GM12892 (cell line): ENCODE measurements around the gene TMEM229A.
A peak's percentile ranks its signal among the peaks of the same experiment; 100 is the strongest.
"Not testable (repeated sequence)": the region's sequence is repeated elsewhere in the genome, so short reads cannot be mapped to it uniquely, and the experiment has no call there.

Source experiments
- DNase-seq: peaks from one replicate; pipeline ENCODE4 v3.0.0; 2011; ENCODE audit not compliant: insufficient read length
- FAIRE-seq: peaks from 2 replicates; lab custom pipeline; 2011; peaks lifted over from hg19 to GRCh38; lab: Jason Lieb, UNC
- POLR2A ChIP-seq: IDR thresholded peaks from 2 replicates; pipeline ENCODE4 v1.6.1; 2011; ENCODE audit warnings: low read depth, low read length, control low read depth
- POLR2AphosphoS5 ChIP-seq: IDR thresholded peaks from 2 replicates; pipeline ENCODE4 v1.6.1; 2011; ENCODE audit warnings: low read depth, low read length, control low read depth
- TAF1 ChIP-seq: IDR thresholded peaks from 2 replicates; pipeline ENCODE4 v1.6.1; 2011; ENCODE audit warnings: low read depth, mild to moderate bottlenecking, control low read depth, low read length, borderline replicate concordance

TMEM229A gene

DNA sequence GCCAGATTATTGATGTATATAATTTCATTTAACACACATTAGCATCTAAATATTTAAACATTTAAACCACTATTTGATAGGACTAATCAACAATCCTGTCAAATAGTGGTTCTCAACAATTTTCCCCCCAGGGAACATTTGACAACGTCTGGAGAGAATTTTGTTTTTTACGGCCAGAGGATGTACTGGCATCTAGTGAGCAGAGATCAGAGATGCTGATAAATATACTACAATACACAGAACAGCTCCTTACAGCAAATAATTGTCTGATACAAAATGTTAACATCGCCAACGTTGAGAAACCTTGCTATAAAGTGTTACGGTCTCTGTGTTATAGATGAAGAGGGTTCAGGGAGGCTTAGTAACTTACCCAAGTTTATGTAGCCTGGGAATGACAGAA lies 25.0 kb upstream of the TMEM229A start:
- DNase-seq (no peak), FAIRE-seq (no peak)
- no peak for TF ChIP-seq POLR2A
- no peak for TF ChIP-seq POLR2AphosphoS5
- TF ChIP-seq TAF1, result no peak

DNA sequence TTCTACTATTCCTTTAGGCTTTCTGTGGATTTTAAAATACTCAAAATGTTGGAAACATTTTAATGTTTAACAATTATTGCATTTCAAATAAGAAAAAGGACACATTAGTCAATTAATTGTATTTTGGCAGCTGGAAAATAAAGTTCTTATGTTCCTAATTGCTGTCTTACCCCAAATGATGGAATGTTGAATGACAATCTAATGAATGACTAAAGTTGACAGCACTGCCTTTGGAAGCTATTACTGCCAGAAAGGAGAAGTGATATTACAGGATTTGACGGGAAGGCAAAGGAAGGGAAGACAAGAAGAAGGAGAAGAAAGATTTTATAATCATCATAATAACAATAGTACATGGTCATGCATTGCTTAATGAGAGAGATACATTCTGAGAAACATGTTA lies 23.4 kb upstream of the TMEM229A start:
- TF ChIP-seq TAF1, result no peak
- no peak for TF ChIP-seq POLR2A
- no peak for TF ChIP-seq POLR2AphosphoS5
- DNase-seq, result no peak
- no peak for FAIRE-seq

DNA sequence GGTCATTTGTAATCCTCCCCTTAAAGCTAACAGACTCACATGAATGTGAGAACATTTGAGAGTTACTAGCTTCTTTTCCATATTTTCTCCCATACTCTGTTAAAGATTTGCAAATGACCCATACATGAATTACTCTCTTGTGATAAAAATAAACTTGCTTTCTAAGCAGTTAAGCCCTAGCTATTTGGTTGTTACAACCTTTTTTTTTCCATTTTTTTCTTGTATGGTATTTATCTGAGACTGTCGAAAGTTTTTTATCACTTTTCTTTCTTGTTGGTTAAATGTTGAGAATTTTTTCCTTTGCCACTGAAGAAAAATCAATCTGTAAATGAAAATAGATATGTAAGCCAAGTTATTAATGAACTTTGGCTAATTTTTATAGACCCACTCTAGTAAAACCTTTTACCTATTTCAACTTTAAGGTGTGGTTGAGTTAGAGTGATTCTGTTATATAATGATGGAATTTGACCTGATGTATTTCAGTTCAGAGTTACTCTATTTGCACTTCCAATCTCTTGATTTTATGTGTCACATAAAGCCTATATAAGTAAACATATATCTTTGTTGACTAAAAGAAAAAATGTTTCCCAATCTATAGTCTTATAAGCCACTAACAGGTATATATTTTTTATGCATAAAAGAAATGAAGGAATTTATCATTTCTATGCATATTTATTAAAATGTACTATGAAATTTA lies 19.0 kb upstream of the TMEM229A start:
- TF ChIP-seq POLR2A, result no peak
- no peak for TF ChIP-seq POLR2AphosphoS5
- no peak for TF ChIP-seq TAF1
- FAIRE-seq (no peak), DNase-seq (no peak)

DNA sequence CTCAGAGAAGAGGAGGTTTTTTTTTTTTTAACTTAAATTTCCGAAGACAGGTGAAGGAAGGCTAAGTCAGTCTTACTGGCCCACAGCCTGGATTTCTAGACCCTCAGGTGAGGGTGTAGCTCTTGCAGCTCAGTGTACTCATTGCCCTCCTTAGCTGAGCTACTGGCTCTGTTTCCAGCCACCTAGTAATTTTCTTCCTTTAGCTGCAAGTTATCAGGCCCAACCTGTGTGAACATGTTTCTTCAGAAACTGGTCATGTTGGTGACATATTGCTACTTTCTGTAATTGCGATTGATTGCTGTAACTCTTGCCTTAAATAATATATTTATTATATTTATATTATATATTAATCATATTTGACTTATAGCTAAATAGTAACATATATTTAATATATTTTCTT lies 10.0 kb upstream of the TMEM229A start:
- DNase-seq (no peak), FAIRE-seq (no peak)
- TF ChIP-seq POLR2AphosphoS5 (no peak), TAF1 (no peak), POLR2A (no peak)

DNA sequence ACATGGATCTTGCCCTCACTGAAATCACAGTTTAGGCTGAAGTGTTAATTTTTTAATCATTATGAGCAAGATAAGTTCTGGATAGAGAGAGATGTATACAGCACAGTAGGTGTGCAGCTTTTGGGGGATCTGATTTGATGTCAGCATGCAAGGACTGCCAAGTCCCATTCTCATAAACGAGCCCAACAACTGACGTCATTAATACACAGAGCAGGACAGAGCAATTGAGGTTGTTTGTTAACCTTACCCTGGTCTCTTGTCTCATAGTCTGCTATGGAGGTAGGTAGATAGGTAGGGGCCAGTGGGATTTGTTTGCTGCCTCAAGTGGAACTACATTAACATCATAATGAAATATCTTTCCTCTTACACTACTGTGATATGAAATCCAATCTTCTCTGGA lies 8.6 kb upstream of the TMEM229A start:
- FAIRE-seq (no peak), DNase-seq (no peak)
- TF ChIP-seq TAF1, result no peak
- no peak for TF ChIP-seq POLR2AphosphoS5
- no peak for TF ChIP-seq POLR2A

DNA sequence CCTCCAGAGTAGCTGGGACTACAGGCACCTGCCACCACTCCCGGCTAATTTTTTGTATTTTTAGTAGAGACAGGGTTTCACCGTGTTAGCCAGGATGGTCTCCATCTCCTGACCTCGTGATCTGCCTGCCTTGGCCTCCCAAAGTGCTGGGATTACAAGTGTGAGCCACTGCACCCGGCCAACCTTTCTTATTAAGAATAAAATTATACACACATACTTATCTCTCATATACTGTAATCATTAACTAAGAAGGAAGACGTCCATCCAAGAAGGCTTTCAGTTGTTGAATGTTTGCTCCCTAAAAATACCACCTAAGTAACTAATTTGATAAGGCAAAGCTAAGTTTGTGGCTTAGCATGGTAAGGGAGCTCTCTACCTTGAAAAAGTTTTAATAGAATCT lies 5.0 kb upstream of the TMEM229A start:
- FAIRE-seq, result not testable (repeated sequence)

DNA sequence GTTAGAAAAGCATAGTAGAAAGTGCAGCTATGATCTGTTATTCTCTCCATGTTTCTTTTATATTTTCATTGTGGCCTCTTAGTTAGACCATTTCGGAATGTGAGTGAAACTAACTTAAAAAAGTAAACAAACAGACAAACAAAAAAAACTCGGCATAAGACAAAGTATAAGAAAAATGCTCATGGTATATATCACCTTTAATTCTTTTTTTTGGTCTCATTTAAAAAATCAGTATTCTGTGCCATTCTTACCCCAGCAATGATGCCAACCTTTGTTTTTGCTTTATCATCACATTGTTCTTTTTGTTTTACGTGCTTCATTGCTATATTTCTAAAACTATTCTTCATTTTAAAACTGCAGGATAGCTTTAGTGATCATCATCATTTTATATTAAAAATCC lies 2.8 kb upstream of the TMEM229A start:
- FAIRE-seq, result no peak
- TF ChIP-seq POLR2AphosphoS5, result no peak
- no peak for TF ChIP-seq TAF1
- TF ChIP-seq POLR2A, result no peak
- DNase-seq, result no peak

More for the DNA sequence above, 5.0 kb upstream of the TMEM229A start:
- not testable (repeated sequence) for DNase-seq

DNA sequence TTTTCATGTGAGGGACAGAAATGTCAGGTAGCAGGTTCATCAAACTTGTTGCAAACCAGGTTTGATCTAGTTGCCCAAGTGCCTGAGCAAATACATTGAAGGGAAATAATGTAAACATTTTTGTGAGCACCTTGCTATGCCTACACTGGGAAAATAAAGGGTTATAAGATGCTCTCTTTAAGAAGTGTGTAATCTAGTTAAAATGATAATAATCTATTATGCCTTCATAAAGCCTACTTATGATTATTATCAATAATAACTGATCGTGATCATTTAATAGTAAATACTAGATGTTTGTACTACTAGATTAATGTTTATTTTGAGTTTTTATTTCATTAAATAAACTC lies 1.9 kb upstream of the TMEM229A start:
- DNase-seq (no peak), FAIRE-seq (no peak)
- no peak for TF ChIP-seq POLR2AphosphoS5
- no peak for TF ChIP-seq TAF1
- TF ChIP-seq POLR2A, result no peak

DNA sequence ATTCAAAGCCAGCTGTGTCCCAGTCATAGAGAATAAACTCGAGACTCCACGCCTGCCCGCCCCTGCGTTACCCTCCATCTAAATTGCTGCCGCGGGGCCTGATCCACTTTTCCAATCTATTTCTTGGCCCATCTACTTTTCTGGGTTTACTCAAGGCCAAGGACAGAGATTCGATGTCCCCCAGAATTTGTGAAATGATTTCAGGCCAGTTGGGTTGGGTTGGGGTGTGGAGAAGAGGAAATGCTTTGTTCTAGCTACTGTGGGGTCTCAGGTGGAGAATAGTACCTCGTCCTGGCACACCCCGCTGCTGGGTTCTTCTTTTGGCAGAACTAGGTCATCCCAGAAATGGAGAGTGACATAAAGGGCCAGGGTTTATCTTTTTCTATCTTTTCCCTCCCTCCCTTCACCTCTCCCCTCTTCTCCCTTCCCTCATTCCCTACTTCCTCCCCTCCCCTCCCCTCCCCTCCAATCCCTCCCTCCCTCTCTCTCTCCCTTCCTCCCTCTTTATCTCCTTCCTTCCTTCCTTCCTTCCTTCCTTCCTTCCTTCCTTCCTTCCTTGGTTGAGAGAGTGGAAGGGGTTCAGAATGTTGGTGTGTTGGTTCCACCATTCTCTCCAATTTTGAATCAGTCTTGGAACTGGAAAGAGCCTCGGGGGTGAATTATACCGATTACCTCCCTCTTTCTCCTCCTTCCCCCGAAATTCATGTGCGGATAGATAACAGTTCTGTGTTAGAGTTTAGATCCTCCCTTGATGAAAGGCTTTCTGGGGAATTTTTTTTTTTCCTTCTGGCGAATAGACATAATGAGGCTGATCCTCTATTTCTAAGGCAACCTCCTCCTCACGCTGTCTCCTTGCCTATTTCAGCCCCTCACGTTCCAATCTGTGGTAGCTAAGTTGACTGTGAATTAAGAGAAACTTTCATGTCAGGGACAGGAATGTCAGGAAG lies 1.2 kb upstream of the TMEM229A start:
- FAIRE-seq, result no peak

DNA sequence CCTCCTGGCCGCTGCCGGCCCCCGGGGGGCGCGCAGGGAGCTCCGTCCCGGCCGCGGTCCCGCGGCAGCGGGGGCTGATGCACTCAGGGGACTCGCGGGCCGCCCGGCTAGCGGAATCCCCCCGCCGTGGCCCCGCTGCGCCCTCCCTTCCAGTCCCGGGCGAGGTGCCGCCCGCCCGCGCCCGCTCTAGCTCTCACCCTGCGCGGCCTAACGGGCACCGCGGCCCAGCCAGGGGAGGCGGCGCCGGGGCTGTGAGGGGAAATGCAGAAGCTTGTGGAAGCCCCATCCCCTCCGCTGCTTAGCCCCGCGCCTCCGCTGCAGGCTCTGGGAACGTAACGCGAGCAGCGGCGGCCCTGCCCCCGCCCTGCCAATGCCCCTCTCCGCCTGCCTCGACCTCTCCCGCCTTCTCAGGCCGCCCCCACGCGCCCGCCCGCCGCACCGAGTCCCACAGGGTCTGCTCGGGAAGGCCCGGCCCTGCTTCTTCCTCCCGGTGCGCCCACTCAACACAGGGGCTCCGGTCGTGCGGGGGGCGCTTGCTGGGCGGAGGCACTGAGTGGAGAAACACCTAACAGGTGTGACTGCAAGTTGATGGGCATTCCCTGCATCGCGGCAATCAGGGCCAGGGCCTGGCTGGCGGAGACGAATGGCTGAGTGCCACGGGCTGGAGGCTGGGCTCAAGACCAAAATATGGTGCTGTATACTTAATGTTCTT lies 384 bp upstream of the TMEM229A start:
- no peak for FAIRE-seq

More for the DNA sequence above, 1.2 kb upstream of the TMEM229A start:
- DNase-seq, result no peak
- TF ChIP-seq TAF1 (no peak), POLR2AphosphoS5 (no peak), POLR2A (no peak)

DNA sequence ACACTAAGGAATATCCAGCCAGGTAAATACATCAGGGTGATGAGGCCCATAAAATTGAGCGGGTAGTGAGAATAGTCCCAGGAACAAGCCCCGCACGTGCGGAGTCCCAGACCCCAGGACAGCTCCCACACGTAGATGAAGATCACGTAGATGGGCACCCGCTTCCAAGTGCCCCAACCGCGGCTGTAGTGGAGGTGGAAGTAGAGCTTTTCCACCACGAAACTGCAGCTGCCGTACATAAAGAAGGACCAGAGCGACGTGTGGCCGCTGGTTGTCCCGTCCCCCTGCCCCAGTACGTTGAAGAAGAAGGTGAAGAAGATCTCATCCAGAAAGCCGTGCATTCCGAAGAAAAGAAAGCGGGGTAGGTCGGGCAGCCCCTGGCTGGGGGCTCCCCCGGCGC lies 948 bp downstream of the TMEM229A start:
- TF ChIP-seq POLR2A, result no peak
- TF ChIP-seq POLR2AphosphoS5, result no peak
- no peak for TF ChIP-seq TAF1
- no peak for FAIRE-seq
- no peak for DNase-seq

More for the DNA sequence above, 384 bp upstream of the TMEM229A start:
- TF ChIP-seq POLR2A, result no peak
- TF ChIP-seq TAF1, result no peak
- TF ChIP-seq POLR2AphosphoS5, result no peak
- DNase-seq, result peak; percentile 11

DNA sequence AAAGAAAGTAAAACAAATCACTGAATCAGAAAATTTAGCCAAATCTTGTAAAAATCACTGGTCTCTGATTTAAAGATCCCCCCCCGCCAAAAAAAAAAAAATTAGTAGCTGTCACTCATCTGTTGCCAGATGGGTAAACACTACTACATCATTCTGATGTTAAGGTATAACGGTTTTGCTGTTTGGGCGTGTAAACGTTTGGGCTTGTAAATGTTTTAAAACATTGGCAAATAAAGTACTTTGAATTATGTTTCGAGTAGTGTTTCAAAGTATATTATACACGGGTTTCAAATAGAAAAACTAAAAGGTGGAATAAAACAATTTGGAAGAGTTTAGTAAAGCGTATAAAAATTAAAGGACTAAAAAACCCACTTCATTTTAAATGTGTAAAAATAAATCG lies 1.5 kb downstream of the TMEM229A start:
- no peak for FAIRE-seq
- TF ChIP-seq TAF1 (no peak), POLR2A (no peak), POLR2AphosphoS5 (no peak)

More for the DNA sequence above, 1.5 kb downstream of the TMEM229A start:
- no peak for DNase-seq
